ENCODE results near the gene LARP4B. TPM values are rescaled to one million over a fixed set of nuclear protein-coding genes. Genes with fewer than 3 reads are reported as not detected.

Gene LARP4B
- total and polyA plus RNA-seq, 2 experiments from 2014 or later, result 18.3 to 52.3 TPM

DNA sequence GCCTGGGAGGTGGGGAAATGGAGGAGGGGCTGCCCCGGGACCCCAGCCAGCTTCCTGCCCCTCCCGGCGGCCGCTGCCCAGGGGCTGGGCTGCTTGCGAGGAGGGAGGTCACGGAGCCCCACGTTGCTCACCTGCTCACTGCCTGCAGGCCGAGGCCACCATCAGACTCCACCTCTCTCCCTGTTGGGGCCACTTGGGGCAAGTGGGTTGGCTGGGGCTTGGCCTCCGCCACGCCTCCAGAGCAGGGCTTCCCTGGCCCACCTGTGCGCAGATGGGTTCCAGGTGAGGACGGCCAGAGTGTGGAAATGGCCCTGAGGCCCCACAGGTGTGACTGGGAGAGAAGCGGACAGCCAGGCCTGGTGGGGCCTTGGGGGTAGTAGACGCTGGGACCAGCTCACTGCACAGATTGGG is 159.3 kb downstream of the LARP4B start:
- Histone ChIP-seq H3K9me2 (ENCODE audit: insufficient read depth) (no peaks in the 10 kb centered on the region), H4K20me1 (replicated peaks; ENCODE audit: insufficient read depth) (no peaks in the 10 kb centered on the region), H3K79me2 (replicated peaks; ENCODE audit: insufficient read depth) (no peaks in the 10 kb centered on the region), H3K4me2 (no peak overlapping the region), H3K36me3 (ENCODE audit: insufficient read depth) (no peaks in the 10 kb centered on the region), H2AFZ (peak overlapping the region; percentile 76), H3K4me3 (no peak overlapping the region), H3K4me1 (ENCODE audit: insufficient read depth) (no peaks in the 10 kb centered on the region; the same call in 1 of the 2 replicates), H3K27me3 (ENCODE audit: insufficient read depth) (no peaks in the 10 kb centered on the region), H3F3A (replicated peaks; ENCODE audit: low read depth) (no peaks in the 10 kb centered on the region), H3K27ac (ENCODE audit: low read depth) (no peak overlapping the region)
- DNase-seq (ENCODE audit: low spot score) (no peak), ATAC-seq (peak; percentile 78)
- H3K4me1 Mint-ChIP-seq, result peaks cover 2% of the 10 kb centered on the region; the same call in 1 of the 3 replicates
- no peaks in the 10 kb centered on the region; the same call in 2 of the 3 replicates for H3K36me3 Mint-ChIP-seq (ENCODE audit: low read depth)
- TF ChIP-seq ZNF331 (CRISPR knock-in tag; IDR thresholded peaks at IDR 0.05; ENCODE audit: low read depth) (no peak), NANOG (IDR thresholded peaks at IDR 0.05; ENCODE audit: borderline replicate concordance) (no peak), POLR2AphosphoS5 (IDR thresholded peaks at IDR 0.05; ENCODE audit: low read depth) (no peak), EZH2 (IDR thresholded peaks at IDR 0.05; ENCODE audit: low read depth, unreplicated experiment) (no peak), EZH2phosphoT487 (IDR thresholded peaks at IDR 0.05; ENCODE audit: unreplicated experiment) (no peak), STAT1 (IDR thresholded peaks at IDR 0.05; ENCODE audit: unreplicated experiment) (no peak), JUNB (IDR thresholded peaks at IDR 0.05; ENCODE audit: unreplicated experiment) (no peak), CREB1 (CRISPR knock-in tag; IDR thresholded peaks at IDR 0.05; ENCODE audit: low read depth) (no peak)
- TF ChIP-seq, protein P1, sequence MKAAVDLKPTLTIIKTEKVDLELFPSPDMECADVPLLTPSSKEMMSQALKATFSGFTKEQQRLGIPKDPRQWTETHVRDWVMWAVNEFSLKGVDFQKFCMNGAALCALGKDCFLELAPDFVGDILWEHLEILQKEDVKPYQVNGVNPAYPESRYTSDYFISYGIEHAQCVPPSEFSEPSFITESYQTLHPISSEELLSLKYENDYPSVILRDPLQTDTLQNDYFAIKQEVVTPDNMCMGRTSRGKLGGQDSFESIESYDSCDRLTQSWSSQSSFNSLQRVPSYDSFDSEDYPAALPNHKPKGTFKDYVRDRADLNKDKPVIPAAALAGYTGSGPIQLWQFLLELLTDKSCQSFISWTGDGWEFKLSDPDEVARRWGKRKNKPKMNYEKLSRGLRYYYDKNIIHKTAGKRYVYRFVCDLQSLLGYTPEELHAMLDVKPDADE (IDR thresholded peaks at IDR 0.05), result no peak
- TF ChIP-seq, protein P2, sequence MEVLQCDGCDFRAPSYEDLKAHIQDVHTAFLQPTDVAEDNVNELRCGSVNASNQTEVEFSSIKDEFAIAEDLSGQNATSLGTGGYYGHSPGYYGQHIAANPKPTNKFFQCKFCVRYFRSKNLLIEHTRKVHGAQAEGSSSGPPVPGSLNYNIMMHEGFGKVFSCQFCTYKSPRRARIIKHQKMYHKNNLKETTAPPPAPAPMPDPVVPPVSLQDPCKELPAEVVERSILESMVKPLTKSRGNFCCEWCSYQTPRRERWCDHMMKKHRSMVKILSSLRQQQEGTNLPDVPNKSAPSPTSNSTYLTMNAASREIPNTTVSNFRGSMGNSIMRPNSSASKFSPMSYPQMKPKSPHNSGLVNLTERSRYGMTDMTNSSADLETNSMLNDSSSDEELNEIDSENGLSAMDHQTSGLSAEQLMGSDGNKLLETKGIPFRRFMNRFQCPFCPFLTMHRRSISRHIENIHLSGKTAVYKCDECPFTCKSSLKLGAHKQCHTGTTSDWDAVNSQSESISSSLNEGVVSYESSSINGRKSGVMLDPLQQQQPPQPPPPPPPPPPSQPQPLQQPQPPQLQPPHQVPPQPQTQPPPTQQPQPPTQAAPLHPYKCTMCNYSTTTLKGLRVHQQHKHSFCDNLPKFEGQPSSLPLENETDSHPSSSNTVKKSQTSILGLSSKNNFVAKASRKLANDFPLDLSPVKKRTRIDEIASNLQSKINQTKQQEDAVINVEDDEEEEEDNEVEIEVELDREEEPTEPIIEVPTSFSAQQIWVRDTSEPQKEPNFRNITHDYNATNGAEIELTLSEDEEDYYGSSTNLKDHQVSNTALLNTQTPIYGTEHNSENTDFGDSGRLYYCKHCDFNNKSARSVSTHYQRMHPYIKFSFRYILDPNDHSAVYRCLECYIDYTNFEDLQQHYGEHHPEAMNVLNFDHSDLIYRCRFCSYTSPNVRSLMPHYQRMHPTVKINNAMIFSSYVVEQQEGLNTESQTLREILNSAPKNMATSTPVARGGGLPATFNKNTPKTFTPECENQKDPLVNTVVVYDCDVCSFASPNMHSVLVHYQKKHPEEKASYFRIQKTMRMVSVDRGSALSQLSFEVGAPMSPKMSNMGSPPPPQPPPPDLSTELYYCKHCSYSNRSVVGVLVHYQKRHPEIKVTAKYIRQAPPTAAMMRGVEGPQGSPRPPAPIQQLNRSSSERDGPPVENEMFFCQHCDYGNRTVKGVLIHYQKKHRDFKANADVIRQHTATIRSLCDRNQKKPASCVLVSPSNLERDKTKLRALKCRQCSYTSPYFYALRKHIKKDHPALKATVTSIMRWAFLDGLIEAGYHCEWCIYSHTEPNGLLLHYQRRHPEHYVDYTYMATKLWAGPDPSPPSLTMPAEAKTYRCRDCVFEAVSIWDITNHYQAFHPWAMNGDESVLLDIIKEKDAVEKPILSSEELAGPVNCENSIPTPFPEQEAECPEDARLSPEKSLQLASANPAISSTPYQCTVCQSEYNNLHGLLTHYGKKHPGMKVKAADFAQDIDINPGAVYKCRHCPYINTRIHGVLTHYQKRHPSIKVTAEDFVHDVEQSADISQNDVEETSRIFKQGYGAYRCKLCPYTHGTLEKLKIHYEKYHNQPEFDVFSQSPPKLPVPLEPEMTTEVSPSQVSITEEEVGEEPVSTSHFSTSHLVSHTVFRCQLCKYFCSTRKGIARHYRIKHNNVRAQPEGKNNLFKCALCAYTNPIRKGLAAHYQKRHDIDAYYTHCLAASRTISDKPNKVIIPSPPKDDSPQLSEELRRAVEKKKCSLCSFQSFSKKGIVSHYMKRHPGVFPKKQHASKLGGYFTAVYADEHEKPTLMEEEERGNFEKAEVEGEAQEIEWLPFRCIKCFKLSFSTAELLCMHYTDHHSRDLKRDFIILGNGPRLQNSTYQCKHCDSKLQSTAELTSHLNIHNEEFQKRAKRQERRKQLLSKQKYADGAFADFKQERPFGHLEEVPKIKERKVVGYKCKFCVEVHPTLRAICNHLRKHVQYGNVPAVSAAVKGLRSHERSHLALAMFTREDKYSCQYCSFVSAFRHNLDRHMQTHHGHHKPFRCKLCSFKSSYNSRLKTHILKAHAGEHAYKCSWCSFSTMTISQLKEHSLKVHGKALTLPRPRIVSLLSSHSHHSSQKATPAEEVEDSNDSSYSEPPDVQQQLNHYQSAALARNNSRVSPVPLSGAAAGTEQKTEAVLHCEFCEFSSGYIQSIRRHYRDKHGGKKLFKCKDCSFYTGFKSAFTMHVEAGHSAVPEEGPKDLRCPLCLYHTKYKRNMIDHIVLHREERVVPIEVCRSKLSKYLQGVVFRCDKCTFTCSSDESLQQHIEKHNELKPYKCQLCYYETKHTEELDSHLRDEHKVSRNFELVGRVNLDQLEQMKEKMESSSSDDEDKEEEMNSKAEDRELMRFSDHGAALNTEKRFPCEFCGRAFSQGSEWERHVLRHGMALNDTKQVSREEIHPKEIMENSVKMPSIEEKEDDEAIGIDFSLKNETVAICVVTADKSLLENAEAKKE (CRISPR knock-in tag; IDR thresholded peaks at IDR 0.05), result no peak
- no peak overlapping the region for H3K27ac Mint-ChIP-seq
- H3K9me3 Mint-ChIP-seq, result peaks cover 20% of the 10 kb centered on the region
- H3K4me3 Mint-ChIP-seq, result no peak overlapping the region
- peaks cover 23% of the 10 kb centered on the region for H3K27me3 Mint-ChIP-seq (ENCODE audit: insufficient read depth, low read depth, poor library complexity)
